Measurements from ENCODE around the gene PRICKLE2. TPM values are rescaled to one million over a fixed set of nuclear protein-coding genes. Genes with fewer than 3 reads are reported as not detected.
A peak's percentile ranks its signal among the peaks of the same experiment; 100 is the strongest.

PRICKLE2 gene
- total and polyA plus RNA-seq, 2 experiments from 2014 or later, result 1.1 to 12.5 TPM

- Mint-ChIP-seq H3K36me3 (ENCODE audit: low read depth) (no peaks in the 10 kb centered on the region), H3K4me3 (no peak overlapping the region), H3K27ac (no peak overlapping the region), H3K4me1 (peaks cover 57% of the 10 kb centered on the region), H3K9me3 (no peaks in the 10 kb centered on the region), H3K27me3 (ENCODE audit: insufficient read depth, low read depth, poor library complexity) (peaks cover 19% of the 10 kb centered on the region)
- TF ChIP-seq JUNB (IDR thresholded peaks at IDR 0.05; ENCODE audit: unreplicated experiment), result no peak
- no peak for TF ChIP-seq REST (IDR thresholded peaks at IDR 0.05; ENCODE audit: unreplicated experiment)
- no peak for TF ChIP-seq POLR2AphosphoS5 (IDR thresholded peaks at IDR 0.05; ENCODE audit: low read depth)
- TF ChIP-seq, protein P1, sequence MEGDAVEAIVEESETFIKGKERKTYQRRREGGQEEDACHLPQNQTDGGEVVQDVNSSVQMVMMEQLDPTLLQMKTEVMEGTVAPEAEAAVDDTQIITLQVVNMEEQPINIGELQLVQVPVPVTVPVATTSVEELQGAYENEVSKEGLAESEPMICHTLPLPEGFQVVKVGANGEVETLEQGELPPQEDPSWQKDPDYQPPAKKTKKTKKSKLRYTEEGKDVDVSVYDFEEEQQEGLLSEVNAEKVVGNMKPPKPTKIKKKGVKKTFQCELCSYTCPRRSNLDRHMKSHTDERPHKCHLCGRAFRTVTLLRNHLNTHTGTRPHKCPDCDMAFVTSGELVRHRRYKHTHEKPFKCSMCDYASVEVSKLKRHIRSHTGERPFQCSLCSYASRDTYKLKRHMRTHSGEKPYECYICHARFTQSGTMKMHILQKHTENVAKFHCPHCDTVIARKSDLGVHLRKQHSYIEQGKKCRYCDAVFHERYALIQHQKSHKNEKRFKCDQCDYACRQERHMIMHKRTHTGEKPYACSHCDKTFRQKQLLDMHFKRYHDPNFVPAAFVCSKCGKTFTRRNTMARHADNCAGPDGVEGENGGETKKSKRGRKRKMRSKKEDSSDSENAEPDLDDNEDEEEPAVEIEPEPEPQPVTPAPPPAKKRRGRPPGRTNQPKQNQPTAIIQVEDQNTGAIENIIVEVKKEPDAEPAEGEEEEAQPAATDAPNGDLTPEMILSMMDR (conservative IDR thresholded peaks at IDR 0.05; ENCODE audit: low read depth in 2 of 2), result no peak
- TF ChIP-seq CREB1 (CRISPR knock-in tag; IDR thresholded peaks at IDR 0.05; ENCODE audit: low read depth), result no peak
- no peak for TF ChIP-seq STAT1 (IDR thresholded peaks at IDR 0.05; ENCODE audit: unreplicated experiment)
- TF ChIP-seq NANOG (IDR thresholded peaks at IDR 0.05; ENCODE audit: borderline replicate concordance), result no peak
- ATAC-seq, result no peak
- H3K36me3 ChIP-seq (ENCODE audit: insufficient read depth), result no peaks in the 10 kb centered on the region
- peaks cover 51% of the 10 kb centered on the region for H3K4me1 ChIP-seq (ENCODE audit: insufficient read depth)
- H3K27ac ChIP-seq (ENCODE audit: low read depth), result no peak overlapping the region
- DNase-seq (ENCODE audit: low spot score), result no peak
- H2AFZ ChIP-seq, result no peak overlapping the region
- no peaks in the 10 kb centered on the region for H3K79me2 ChIP-seq (replicated peaks; ENCODE audit: insufficient read depth)
- peaks cover 28% of the 10 kb centered on the region for H3K27me3 ChIP-seq (ENCODE audit: insufficient read depth)
- H3K4me2 ChIP-seq, result no peak overlapping the region
- H4K20me1 ChIP-seq (replicated peaks; ENCODE audit: insufficient read depth), result no peaks in the 10 kb centered on the region
- no peak overlapping the region for H3K4me3 ChIP-seq
- peaks cover 9% of the 10 kb centered on the region for H3K9me2 ChIP-seq (ENCODE audit: insufficient read depth)
- no peaks in the 10 kb centered on the region for H3F3A ChIP-seq (replicated peaks; ENCODE audit: low read depth)
Measured at GRCh38 chr3:64215559-64215958, 9.7 kb downstream of the PRICKLE2 start.

GRCh38 chr3:64215103-64215502, 10.2 kb downstream of the PRICKLE2 start:
- Histone ChIP-seq H2AFZ (no peak overlapping the region), H3K4me3 (no peak overlapping the region), H3K36me3 (ENCODE audit: insufficient read depth) (no peaks in the 10 kb centered on the region), H3K79me2 (replicated peaks; ENCODE audit: insufficient read depth) (no peaks in the 10 kb centered on the region), H3K27me3 (ENCODE audit: insufficient read depth) (peaks cover 23% of the 10 kb centered on the region), H4K20me1 (replicated peaks; ENCODE audit: insufficient read depth) (no peaks in the 10 kb centered on the region), H3K9me2 (ENCODE audit: insufficient read depth) (peaks cover 9% of the 10 kb centered on the region), H3K4me2 (peak overlapping the region; percentile 39; the same call in 1 of the 2 replicates), H3K4me1 (ENCODE audit: insufficient read depth) (peaks cover 49% of the 10 kb centered on the region), H3K27ac (ENCODE audit: low read depth) (no peak overlapping the region), H3F3A (replicated peaks; ENCODE audit: low read depth) (no peaks in the 10 kb centered on the region)
- Mint-ChIP-seq H3K4me1 (peaks cover 52% of the 10 kb centered on the region), H3K9me3 (no peaks in the 10 kb centered on the region), H3K27me3 (ENCODE audit: insufficient read depth, low read depth, poor library complexity) (peaks cover 14% of the 10 kb centered on the region), H3K4me3 (no peak overlapping the region), H3K27ac (no peak overlapping the region), H3K36me3 (ENCODE audit: low read depth) (no peaks in the 10 kb centered on the region)
- ATAC-seq (no peak), DNase-seq (ENCODE audit: low spot score) (no peak)
- no peak for TF ChIP-seq POLR2AphosphoS5 (IDR thresholded peaks at IDR 0.05; ENCODE audit: low read depth)
- TF ChIP-seq NANOG (IDR thresholded peaks at IDR 0.05; ENCODE audit: borderline replicate concordance), result no peak
- TF ChIP-seq EZH2 (IDR thresholded peaks at IDR 0.05; ENCODE audit: low read depth, unreplicated experiment), result no peak
- TF ChIP-seq ZNF114 (CRISPR knock-in tag; IDR thresholded peaks at IDR 0.05), result no peak
- no peak for TF ChIP-seq STAT1 (IDR thresholded peaks at IDR 0.05; ENCODE audit: unreplicated experiment)
- TF ChIP-seq ZNF331 (CRISPR knock-in tag; IDR thresholded peaks at IDR 0.05; ENCODE audit: low read depth), result no peak
- no peak for TF ChIP-seq ETS1 (IDR thresholded peaks at IDR 0.05)
- TF ChIP-seq, protein P1 (conservative IDR thresholded peaks at IDR 0.05; ENCODE audit: low read depth in 2 of 2), result no peak
- TF ChIP-seq EZH2phosphoT487 (IDR thresholded peaks at IDR 0.05; ENCODE audit: unreplicated experiment), result no peak
- TF ChIP-seq REST (IDR thresholded peaks at IDR 0.05; ENCODE audit: unreplicated experiment), result no peak
- no peak for TF ChIP-seq CREB1 (CRISPR knock-in tag; IDR thresholded peaks at IDR 0.05; ENCODE audit: low read depth)

Measured in GM23338 (cell line).